MM.1S (cell line): ENCODE measurements around the gene HAUS7.

Experiments used
- DNase-seq: peaks from one replicate; pipeline ENCODE4 v3.0.0-alpha.2; 2015
- H2AFZ ChIP-seq: fragments of 300-600 bp; sonication (generic); 2 replicates; pipeline ENCODE4 v1.6.0; 2016; ENCODE audit warnings: antibody characterized with exemption, low read length
- H3F3A ChIP-seq: fragments of 300-600 bp; sonication (generic); 2 replicates; pipeline ENCODE4 v1.6.1; 2016; ENCODE audit warnings: mild to moderate bottlenecking, antibody characterized with exemption, low read length, moderate library complexity, mixed read lengths; ENCODE audit not compliant: insufficient read depth
- H3K27ac ChIP-seq: fragments of 300-600 bp; sonication (generic); 2 replicates; pipeline ENCODE4 v1.5.1; 2016; ENCODE audit warnings: mild to moderate bottlenecking, low read length
- H3K27me3 ChIP-seq: fragments of 300-600 bp; sonication (generic); replicated peaks from 2 replicates; pipeline ENCODE4 v1.6.0; 2016; ENCODE audit warnings: low read length; ENCODE audit not compliant: insufficient read depth
- H3K36me3 ChIP-seq: fragments of 300-600 bp; sonication (generic); replicated peaks from 2 replicates; pipeline ENCODE4 v1.6.1; 2016; ENCODE audit warnings: mild to moderate bottlenecking, low read length, mixed read lengths; ENCODE audit not compliant: insufficient read depth
- H3K4me1 ChIP-seq: fragments of 300-600 bp; sonication (generic); 2 replicates; pipeline ENCODE4 v1.6.1; 2016; ENCODE audit warnings: low read length, mixed read lengths
- H3K4me2 ChIP-seq: fragments of 300-600 bp; sonication (generic); 2 replicates; pipeline ENCODE4 v1.6.0; 2016; ENCODE audit warnings: low read depth, low read length
- H3K4me3 ChIP-seq: fragments of 300-600 bp; sonication (generic); 2 replicates; pipeline ENCODE4 v1.5.1; 2016; ENCODE audit warnings: low read length, mixed read lengths
- H3K79me2 ChIP-seq: fragments of 300-600 bp; sonication (generic); 2 replicates; pipeline ENCODE4 v1.6.1; 2016; ENCODE audit warnings: mixed run types, low read length, mixed read lengths
- H3K9ac ChIP-seq: fragments of 300-600 bp; sonication (generic); 2 replicates; pipeline ENCODE4 v1.6.1; 2016; ENCODE audit warnings: low read length, mixed read lengths
- H3K9me2 ChIP-seq: fragments of 300-600 bp; sonication (generic); replicated peaks from 2 replicates; pipeline ENCODE4 v1.6.1; 2016; ENCODE audit warnings: mild to moderate bottlenecking, low read length, mixed read lengths; ENCODE audit not compliant: insufficient read depth
- H3K9me3 ChIP-seq: fragments of 300-600 bp; sonication (generic); replicated peaks from 2 replicates; pipeline ENCODE4 v1.6.1; 2016; ENCODE audit warnings: mild to moderate bottlenecking, low read length, mixed read lengths; ENCODE audit not compliant: insufficient read depth
- H4K20me1 ChIP-seq: fragments of 300-600 bp; sonication (generic); 2 replicates; pipeline ENCODE4 v1.6.1; 2016; ENCODE audit warnings: mild to moderate bottlenecking, low read length, moderate library complexity, mixed read lengths; ENCODE audit not compliant: insufficient read depth
- CTCF ChIP-seq: fragments of 300-600 bp; sonication (generic); IDR thresholded peaks from 2 replicates; pipeline ENCODE4 v1.5.1; 2016; ENCODE audit warnings: antibody characterized with exemption, low read length, mixed read lengths
- EZH2 ChIP-seq: fragments of 300-600 bp; sonication (generic); optimal IDR thresholded peaks from 2 replicates; pipeline ENCODE3; 2017; ENCODE audit warnings: low read depth, mild to moderate bottlenecking, antibody characterized with exemption, low read length, mixed read lengths
- EZH2phosphoT487 ChIP-seq: fragments of 300-600 bp; sonication (generic); IDR thresholded peaks from 2 replicates; pipeline ENCODE4 v1.6.1; 2018; ENCODE audit warnings: antibody characterized with exemption, low read length

The HAUS7 gene

GRCh38 chrX:153426204-153426603 is 44.2 kb downstream of the HAUS7 start:
- no peak for TF ChIP-seq CTCF
- TF ChIP-seq EZH2phosphoT487, result no peak
- TF ChIP-seq EZH2, result no peak
- Histone ChIP-seq H3K9ac (no peak overlapping the region), H3K79me2 (no peaks in the 10 kb centered on the region), H3K27ac (no peak overlapping the region), H3K36me3 (no peaks in the 10 kb centered on the region), H3K4me2 (no peak overlapping the region), H3K9me3 (no peaks in the 10 kb centered on the region), H4K20me1 (no peaks in the 10 kb centered on the region), H3K4me3 (no peak overlapping the region), H3K27me3 (no peaks in the 10 kb centered on the region), H3K9me2 (no peaks in the 10 kb centered on the region), H3K4me1 (no peaks in the 10 kb centered on the region), H3F3A (no peaks in the 10 kb centered on the region), H2AFZ (no peak overlapping the region)
- DNase-seq, result no peak

- Histone ChIP-seq H3K79me2 (no peaks in the 10 kb centered on the region), H3K36me3 (no peaks in the 10 kb centered on the region), H3F3A (no peaks in the 10 kb centered on the region), H3K9me2 (no peaks in the 10 kb centered on the region), H3K4me2 (no peak overlapping the region), H4K20me1 (no peaks in the 10 kb centered on the region), H3K9me3 (no peaks in the 10 kb centered on the region), H3K27me3 (no peaks in the 10 kb centered on the region), H3K4me3 (no peak overlapping the region), H3K9ac (no peak overlapping the region), H3K4me1 (no peaks in the 10 kb centered on the region), H3K27ac (no peak overlapping the region), H2AFZ (no peak overlapping the region)
- DNase-seq, result no peak
- no peak for TF ChIP-seq EZH2phosphoT487
- TF ChIP-seq CTCF, result no peak
- TF ChIP-seq EZH2, result no peak
Measured at GRCh38 chrX:153423652-153424051, 46.7 kb downstream of the HAUS7 start.

GRCh38 chrX:153421856-153422255 is 48.5 kb downstream of the HAUS7 start:
- no peak for TF ChIP-seq EZH2phosphoT487
- TF ChIP-seq CTCF, result no peak
- no peak for TF ChIP-seq EZH2
- no peaks in the 10 kb centered on the region for H3K9me3 ChIP-seq

More at GRCh38 chrX:153421856-153422255, 48.5 kb downstream of the HAUS7 start:
- Histone ChIP-seq H2AFZ (no peak overlapping the region), H3K4me1 (no peaks in the 10 kb centered on the region), H3K79me2 (no peaks in the 10 kb centered on the region), H3K36me3 (no peaks in the 10 kb centered on the region), H3K9me2 (no peaks in the 10 kb centered on the region), H4K20me1 (no peaks in the 10 kb centered on the region), H3K27ac (no peak overlapping the region), H3K27me3 (no peaks in the 10 kb centered on the region), H3K9ac (no peak overlapping the region), H3K4me3 (no peak overlapping the region), H3F3A (no peaks in the 10 kb centered on the region), H3K4me2 (no peak overlapping the region)
- DNase-seq, result no peak
